Neuronal stem cell (in vitro differentiated cells): ENCODE results near the gene ADAM8.

ENCODE experiments used
- DNase-seq: peaks from one replicate; pipeline ENCODE4 v3.0.0-alpha.2; 2013; ENCODE audit warnings: low spot score
- H2AFZ ChIP-seq: one replicate; pipeline ENCODE4 v1.6.1; 2013; ENCODE audit warnings: mild to moderate bottlenecking, low read length, inconsistent platforms
- H2AK5ac ChIP-seq: 2 replicates; pipeline ENCODE4 v1.6.1; 2013; ENCODE audit warnings: low read depth, mild to moderate bottlenecking, inconsistent platforms, low read length, moderate library complexity, mixed read lengths
- H2BK120ac ChIP-seq: 2 replicates; pipeline ENCODE4 v1.6.1; 2013; ENCODE audit warnings: low read depth, mild to moderate bottlenecking, inconsistent platforms, low read length, moderate library complexity, mixed read lengths
- H2BK12ac ChIP-seq: one replicate; pipeline ENCODE4 v1.6.1; 2013; ENCODE audit warnings: low read length, inconsistent platforms
- H2BK15ac ChIP-seq: 2 replicates; pipeline ENCODE4 v1.6.1; 2013; ENCODE audit warnings: mild to moderate bottlenecking, low read length, inconsistent platforms, mixed read lengths
- H2BK5ac ChIP-seq: one replicate; pipeline ENCODE4 v1.6.1; 2013; ENCODE audit warnings: inconsistent platforms, mild to moderate bottlenecking, low read length, moderate library complexity
- H3K14ac ChIP-seq: one replicate; pipeline ENCODE4 v1.6.1; 2013; ENCODE audit warnings: low read length, inconsistent platforms
- H3K18ac ChIP-seq: 2 replicates; pipeline ENCODE4 v1.6.1; 2013; ENCODE audit warnings: low read length, inconsistent platforms
- H3K23ac ChIP-seq: 2 replicates; pipeline ENCODE4 v1.6.1; 2013; ENCODE audit warnings: low read depth, mild to moderate bottlenecking, mixed read lengths, low read length, inconsistent platforms; ENCODE audit not compliant: poor library complexity
- H3K27ac ChIP-seq: replicated peaks from 3 replicates; pipeline ENCODE4 v1.5.1; 2013; ENCODE audit warnings: low read length, inconsistent platforms
- H3K27me3 ChIP-seq, 3 experiments: 2 replicates each; pipeline ENCODE4 v1.6.1; 2013; ENCODE audit warnings: low read length in 3 of 3, mild to moderate bottlenecking in 2 of 3, inconsistent platforms in 1 of 3, low read depth in 1 of 3, mixed read lengths in 1 of 3, moderate library complexity in 1 of 3; ENCODE audit not compliant: control insufficient read depth in 3 of 3, insufficient read depth in 3 of 3
- H3K36me3 ChIP-seq, 2 donors: replicated peaks in 1 of 2; 2 replicates each; pipeline ENCODE4 v1.6.1; 2013; ENCODE audit warnings: low read length in 2 of 2; ENCODE audit not compliant: control insufficient read depth in 2 of 2, insufficient read depth in 2 of 2
- H3K4ac ChIP-seq: 2 replicates; pipeline ENCODE4 v1.6.1; 2013; ENCODE audit warnings: inconsistent platforms, mild to moderate bottlenecking, low read length, moderate library complexity
- H3K4me1 ChIP-seq, 2 donors: 1 replicate in 1 of 2; 2 replicates in 1 of 2; pipeline ENCODE4 v1.6.1; 2013; ENCODE audit warnings: low read length in 2 of 2, low read depth in 1 of 2; ENCODE audit not compliant: control insufficient read depth in 2 of 2, insufficient read depth in 1 of 2
- H3K4me2 ChIP-seq: one replicate; pipeline ENCODE4 v1.6.1; 2013; ENCODE audit warnings: mild to moderate bottlenecking, low read length, inconsistent platforms; ENCODE audit not compliant: insufficient read depth, poor library complexity, severe bottlenecking
- H3K4me3 ChIP-seq, 2 donors: 2 replicates each; pipeline ENCODE4 v1.5.1; 2013; ENCODE audit warnings: low read length in 2 of 2, mild to moderate bottlenecking in 2 of 2, inconsistent platforms in 1 of 2, moderate library complexity in 1 of 2
- H3K79me1 ChIP-seq: one replicate; pipeline ENCODE4 v1.6.1; 2013; ENCODE audit warnings: low read depth, mild to moderate bottlenecking, inconsistent platforms, low read length, moderate library complexity
- H3K9ac ChIP-seq: one replicate; pipeline ENCODE4 v1.6.1; 2013; ENCODE audit warnings: mild to moderate bottlenecking, low read depth, low read length, inconsistent platforms; ENCODE audit not compliant: poor library complexity
- H3K9me3 ChIP-seq, 2 donors: replicated peaks in 1 of 2; 2 replicates each; pipeline versions ENCODE3 to v1.6.1; 2013; ENCODE audit warnings: low read length in 2 of 2, mild to moderate bottlenecking in 2 of 2, inconsistent platforms in 1 of 2, low read depth in 1 of 2, mixed read lengths in 1 of 2, moderate library complexity in 1 of 2; ENCODE audit not compliant: control insufficient read depth in 2 of 2, insufficient read depth in 1 of 2
- H4K8ac ChIP-seq: one replicate; pipeline ENCODE4 v1.6.1; 2013; ENCODE audit warnings: low read depth, mild to moderate bottlenecking, inconsistent platforms, low read length, moderate library complexity
- H4K91ac ChIP-seq: one replicate; pipeline ENCODE4 v1.6.1; 2013; ENCODE audit warnings: low read length, low read depth, mild to moderate bottlenecking, inconsistent platforms; ENCODE audit not compliant: poor library complexity
- WGBS, 2 donors: extraction: QIAGEN DNeasy Blood & Tissue Kit; methylation state at CpG; one replicate each; pipeline ENCODE4 v1.1.7; 2013; ENCODE audit warnings: missing lambda C conversion rate in 2 of 2, mixed read lengths in 1 of 2; ENCODE audit not compliant: insufficient read length in 2 of 2, insufficient replicate concordance in 1 of 2; ENCODE audit errors: extremely low coverage in 2 of 2; 5-methylcytosine and 5-hydroxymethylcytosine counted together

Gene ADAM8

GRCh38 chr10:133221331-133221730 lies 55.3 kb downstream of the ADAM8 start:
- no CpG with 5 or more reads among the region's 11 CpGs for WGBS, 2 donors

GRCh38 chr10:133219782-133220181 lies 56.9 kb downstream of the ADAM8 start:
- no peaks in the 10 kb centered on the region for H3K79me1 ChIP-seq
- H2BK15ac ChIP-seq = no peak overlapping the region
- H2AFZ ChIP-seq = no peak overlapping the region
- H3K36me3 ChIP-seq = no peaks in the 10 kb centered on the region
- H3K27me3 ChIP-seq = peaks cover 0 to 27% (median 10%) of the 10 kb centered on the region in 3 experiments
- DNase-seq = no peak
- no CpG with 5 or more reads among the region's 28 CpGs for WGBS, 2 donors
- H3K4me1 ChIP-seq = no peaks in the 10 kb centered on the region
- no peak overlapping the region for H3K9ac ChIP-seq
- H3K4me3 ChIP-seq = no peak overlapping the region
- no peak overlapping the region for H2AK5ac ChIP-seq
- no peak overlapping the region for H3K23ac ChIP-seq
- no peak overlapping the region for H3K27ac ChIP-seq
- no peak overlapping the region for H4K8ac ChIP-seq
- no peak overlapping the region for H2BK12ac ChIP-seq
- H3K4me2 ChIP-seq = peak overlapping the region; percentile 32
- no peak overlapping the region for H2BK120ac ChIP-seq
- no peak overlapping the region for H3K4ac ChIP-seq
- H3K14ac ChIP-seq = peak overlapping the region; percentile 84
- peak overlapping the region; percentile 48 for H2BK5ac ChIP-seq
- H3K18ac ChIP-seq = no peak overlapping the region
- H4K91ac ChIP-seq = no peak overlapping the region
- H3K9me3 ChIP-seq = peaks cover 0 to 4% of the 10 kb centered on the region in 2 donors

More at GRCh38 chr10:133221331-133221730, 55.3 kb downstream of the ADAM8 start:
- peaks cover 1 to 4% of the 10 kb centered on the region in 2 donors for H3K4me1 ChIP-seq
- H3K27ac ChIP-seq = no peak overlapping the region
- H3K9ac ChIP-seq = no peak overlapping the region
- no peaks in the 10 kb centered on the region for H3K79me1 ChIP-seq
- peaks cover 0 to 24% (median 12%) of the 10 kb centered on the region in 3 experiments for H3K27me3 ChIP-seq
- no peak overlapping the region for H3K4ac ChIP-seq
- no peak for DNase-seq
- H2BK5ac ChIP-seq = no peak overlapping the region
- H4K91ac ChIP-seq = no peak overlapping the region
- no peak overlapping the region for H2BK120ac ChIP-seq
- no peak overlapping the region for H2AFZ ChIP-seq
- H2BK12ac ChIP-seq = no peak overlapping the region
- no peaks in the 10 kb centered on the region for H3K9me3 ChIP-seq
- no peaks in the 10 kb centered on the region for H3K36me3 ChIP-seq
- H3K4me3 ChIP-seq = no peak overlapping the region
- H3K23ac ChIP-seq = no peak overlapping the region
- no peak overlapping the region for H3K14ac ChIP-seq
- H4K8ac ChIP-seq = no peak overlapping the region
- H3K4me2 ChIP-seq = no peak overlapping the region
- H2BK15ac ChIP-seq = no peak overlapping the region
- no peak overlapping the region for H2AK5ac ChIP-seq
- no peak overlapping the region for H3K18ac ChIP-seq

- H3K36me3 ChIP-seq = no peaks in the 10 kb centered on the region
- H2AFZ ChIP-seq = no peak overlapping the region
- peak overlapping the region; percentile 6 for H2BK12ac ChIP-seq
- H3K27me3 ChIP-seq = peaks cover 0 to 27% (median 10%) of the 10 kb centered on the region in 3 experiments
- DNase-seq = no peak
- no peak overlapping the region for H4K8ac ChIP-seq
- no CpG with 5 or more reads among the region's 20 CpGs for WGBS, 2 donors
- H2AK5ac ChIP-seq = no peak overlapping the region
- peak overlapping the region in 1 of 2 donors; percentile 43 for H3K4me3 ChIP-seq
- H2BK15ac ChIP-seq = no peak overlapping the region
- no peak overlapping the region for H4K91ac ChIP-seq
- peak overlapping the region; percentile 65 for H3K23ac ChIP-seq
- H3K18ac ChIP-seq = peak overlapping the region; percentile 53
- H3K9ac ChIP-seq = no peak overlapping the region
- no peak overlapping the region for H2BK120ac ChIP-seq
- no peaks in the 10 kb centered on the region for H3K4me1 ChIP-seq
- H3K4me2 ChIP-seq = no peak overlapping the region
- no peak overlapping the region for H3K27ac ChIP-seq
- no peak overlapping the region for H3K14ac ChIP-seq
- no peak overlapping the region for H3K4ac ChIP-seq
- H3K9me3 ChIP-seq = peaks cover 0 to 4% of the 10 kb centered on the region in 2 donors
- H2BK5ac ChIP-seq = peak overlapping the region; percentile 48
- no peaks in the 10 kb centered on the region for H3K79me1 ChIP-seq
Observed at GRCh38 chr10:133218891-133219290, 57.8 kb downstream of the ADAM8 start.

- WGBS, 2 donors = no CpG with 5 or more reads among the region's 25 CpGs
Observed at GRCh38 chr10:133217800-133218589, 58.7 kb downstream of the ADAM8 start.

More at GRCh38 chr10:133217800-133218589, 58.7 kb downstream of the ADAM8 start:
- no peak overlapping the region for H3K4me3 ChIP-seq
- peaks cover 0 to 4% of the 10 kb centered on the region in 2 donors for H3K9me3 ChIP-seq
- H4K91ac ChIP-seq = peak overlapping the region; percentile 30
- H3K18ac ChIP-seq = peak overlapping the region; percentile 38
- no peaks in the 10 kb centered on the region for H3K4me1 ChIP-seq
- no peak overlapping the region for H2AFZ ChIP-seq
- no peaks in the 10 kb centered on the region for H3K79me1 ChIP-seq
- no peak overlapping the region for H4K8ac ChIP-seq
- H3K4ac ChIP-seq = peak overlapping the region; percentile 11
- DNase-seq = no peak
- H2BK120ac ChIP-seq = no peak overlapping the region
- peak overlapping the region; percentile 55 for H3K23ac ChIP-seq
- no peak overlapping the region for H2BK5ac ChIP-seq
- no peak overlapping the region for H2BK15ac ChIP-seq
- no peak overlapping the region for H3K9ac ChIP-seq
- peaks cover 0 to 27% (median 10%) of the 10 kb centered on the region in 3 experiments for H3K27me3 ChIP-seq
- H2BK12ac ChIP-seq = no peak overlapping the region
- H3K4me2 ChIP-seq = no peak overlapping the region
- peak overlapping the region; percentile 38 for H3K14ac ChIP-seq
- no peaks in the 10 kb centered on the region for H3K36me3 ChIP-seq
- H3K27ac ChIP-seq = no peak overlapping the region
- peak overlapping the region; percentile 63 for H2AK5ac ChIP-seq
